Motor neuron (in vitro differentiated cells): ENCODE data around the gene NOTO. TPM values are rescaled to one million over a fixed set of nuclear protein-coding genes. Genes with fewer than 3 reads are reported as not detected.
"Not testable (repeated sequence)": the region's sequence is repeated elsewhere in the genome, so short reads cannot be mapped to it uniquely, and the experiment has no call there.

Source experiments
- ATAC-seq, 8 experiments: fragments of 200-7000 bp; cut with Tn5 transposase; replicated peaks in 6 of 8; 2 replicates each; pipeline ENCODE4 v1.8.0; 2021; ENCODE audit warnings: mild to moderate bottlenecking in 8 of 8, moderate library complexity in 8 of 8
- H3K27ac ChIP-seq, 2 donors: fragments of 250-450 bp; sonication (Bioruptor Pico); 2 replicates each; pipeline ENCODE4 v1.9.0; 2021; ENCODE audit warnings: antibody characterized with exemption in 2 of 2, mild to moderate bottlenecking in 2 of 2, moderate library complexity in 1 of 2
- H3K4me1 ChIP-seq, 2 donors: fragments of 250-450 bp; sonication (Bioruptor Pico); replicated peaks in 1 of 2; 2 replicates each; pipeline ENCODE4 v1.6.1; 2021; ENCODE audit warnings: antibody characterized with exemption in 2 of 2, mild to moderate bottlenecking in 2 of 2, moderate library complexity in 1 of 2
- H3K4me3 ChIP-seq, 5 donors: fragments of 250-450 bp; sonication (Bioruptor Pico); 2 replicates each; pipeline ENCODE4 v1.9.0; 2021; ENCODE audit warnings: antibody characterized with exemption in 5 of 5, mild to moderate bottlenecking in 5 of 5, moderate library complexity in 4 of 5
- WGBS, 10 experiments: fragments of 450-650 bp; shearing (Covaris generic); methylation state at CpG; one replicate each; pipeline ENCODE4 v1.0.0; 2022; 5-methylcytosine and 5-hydroxymethylcytosine counted together
- in situ Hi-C, 9 experiments: fragments of 400-800 bp; cut with MboI; loops; one replicate each; pipeline ENCODE4 v1.15.0; 2021; ENCODE audit warnings: low sequenced_read_pairs in 9 of 9, low pct_unique_long_range_greater_than_20kb in 2 of 9; ENCODE audit not compliant: unreplicated experiment in 9 of 9
- total RNA-seq, 8 experiments: library from RNA; unstranded; fragments of 300-600 nt; gene quantifications; 2 replicates each; pipeline versions ENCODE4 v1.2.3 to v1.2.4, GENCODE V29; 2022

Gene NOTO
- total RNA-seq, 8 experiments from 2014 or later = 0.13 to 0.70 (median 0.16) TPM; not detected in 1

DNA sequence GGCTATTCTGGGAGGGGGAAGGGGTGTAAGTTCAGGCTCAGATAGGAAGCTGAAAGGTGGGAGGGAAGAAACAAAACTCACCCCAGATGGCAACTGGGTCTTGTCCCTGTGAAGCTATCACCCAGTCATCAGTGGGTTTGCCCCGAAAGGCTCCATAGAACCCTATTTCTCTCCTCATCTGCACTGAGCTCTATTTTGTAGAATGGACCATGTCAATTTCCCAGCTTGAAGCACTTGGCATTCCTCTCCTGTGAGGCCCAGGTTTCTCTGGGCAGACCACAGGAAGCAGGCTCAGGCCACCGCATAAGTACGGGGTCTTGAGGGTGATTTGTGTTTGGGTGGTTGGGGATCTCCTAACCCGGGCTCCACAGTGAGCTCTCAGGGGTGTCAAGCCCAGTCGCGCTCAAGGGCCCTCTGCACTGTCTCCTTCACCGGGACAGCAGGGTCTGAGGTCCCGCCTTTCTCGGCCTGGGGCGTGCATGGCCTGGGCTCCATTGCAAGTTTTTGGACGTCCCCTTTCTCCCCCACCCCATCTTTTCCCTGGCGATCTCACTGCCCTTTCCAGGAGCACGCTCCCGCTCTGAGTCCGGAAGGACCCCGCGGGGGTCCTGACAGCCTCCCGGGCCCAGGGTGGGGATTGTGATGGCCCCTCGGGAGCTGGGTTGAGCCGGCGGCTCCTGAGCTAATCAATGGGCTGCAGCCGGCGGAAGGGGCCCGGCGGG lies 27.3 kb upstream of the NOTO start:
- no peak overlapping the region for H3K27ac ChIP-seq
- H3K4me1 ChIP-seq = peaks cover 3% of the 10 kb centered on the region in 2 donors
- 25 to 100% (median 52%) methylated on average over 2 to 10 of the region's 25 CpGs; no CpG with 5 or more reads in 3 of the 10 experiments for WGBS, 10 experiments
- ATAC-seq = no peak
- in situ Hi-C loops = loop anchor here in 7 of 9 experiments (10.0 to 25.0 kb wide), 4 partner anchors 188 to 288 kb away; partner anchors contain the start of genes SPR (in 5 of the 7) and EMX1 (in 1 of the 7)
- peak overlapping the region; percentile 10 to 19 (median 13) for H3K4me3 ChIP-seq

GRCh38 chr2:73175663-73176204 lies 26.6 kb upstream of the NOTO start:
- ATAC-seq = peak; percentile 5 to 21 (median 8)

DNA sequence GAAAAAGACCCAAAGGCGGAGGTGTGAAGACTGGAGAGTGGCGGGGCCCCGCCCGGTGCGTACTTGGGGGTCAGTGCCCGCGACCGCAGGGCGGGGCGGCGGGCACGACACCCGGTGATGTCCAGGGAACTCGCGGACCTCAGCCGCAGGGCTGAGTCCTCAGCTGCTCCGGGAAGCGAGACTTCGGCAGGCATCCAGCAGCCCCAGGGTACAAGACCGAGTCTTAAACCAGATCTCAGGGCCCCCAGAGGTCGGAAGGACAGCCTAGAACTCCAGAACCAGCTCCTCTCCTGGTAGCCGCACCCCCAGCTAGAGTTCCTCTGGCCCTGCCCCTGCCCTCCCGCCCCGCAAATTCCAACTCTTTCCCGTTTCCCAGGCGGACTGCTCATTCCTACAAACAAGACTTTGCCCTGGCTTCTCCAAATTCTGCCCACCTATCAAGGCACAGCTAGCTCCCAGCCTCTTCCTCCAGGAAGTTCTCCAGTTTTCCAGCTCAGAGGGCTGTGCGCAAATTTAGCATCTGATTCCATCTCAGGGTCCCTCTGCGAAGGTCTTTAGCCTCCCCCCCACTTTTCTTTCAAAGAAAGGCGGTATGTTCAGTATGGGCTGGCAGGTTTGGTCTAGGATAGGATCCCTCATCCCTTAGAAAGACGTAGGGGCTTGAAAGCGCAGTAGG lies 26.0 kb upstream of the NOTO start:
- H3K4me1 ChIP-seq = peaks cover 3% of the 10 kb centered on the region in 2 donors
- in situ Hi-C loops = loop anchor here in 4 of 9 experiments (10.0 to 25.0 kb wide), 4 partner anchors 189 to 289 kb away; partner anchors contain the start of genes SPR (in 2 of the 4) and EMX1 (in 1 of the 4)
- 0 to 60% (median 20%) methylated on average over 1 to 6 of the region's 31 CpGs; no CpG with 5 or more reads in 5 of the 10 experiments for WGBS, 10 experiments
- ATAC-seq = peak in 3 of 8 experiments; percentile 0 to 24 (median 3)
- no peak overlapping the region for H3K27ac ChIP-seq
- H3K4me3 ChIP-seq = no peak overlapping the region

More at GRCh38 chr2:73175663-73176204, 26.6 kb upstream of the NOTO start:
- 1 to 6% methylated on average over 8 to 14 of the region's 59 CpGs; no CpG with 5 or more reads in 8 of the 10 experiments for WGBS, 10 experiments
- peak overlapping the region; percentile 10 to 19 (median 13) for H3K4me3 ChIP-seq
- peaks cover 3% of the 10 kb centered on the region in 2 donors for H3K4me1 ChIP-seq
- in situ Hi-C loops = loop anchor here in 4 of 9 experiments (10.0 to 25.0 kb wide), 4 partner anchors 188 to 288 kb away; partner anchors contain the start of genes SPR (in 2 of the 4) and EMX1 (in 1 of the 4)
- no peak overlapping the region for H3K27ac ChIP-seq

- WGBS, 10 experiments = 1 to 36% (median 2%) methylated on average over 4 to 14 of the region's 56 CpGs; no CpG with 5 or more reads in 7 of the 10 experiments
- ATAC-seq = peak; percentile 60 to 95 (median 91)
- Histone ChIP-seq H3K4me3 (peak overlapping the region; percentile 32 to 39 (median 34)), H3K27ac (no peak overlapping the region), H3K4me1 (peaks cover 3% of the 10 kb centered on the region in 2 donors)
- in situ Hi-C loops = loop anchor here in 4 of 9 experiments (10.0 to 25.0 kb wide), 4 partner anchors 190 to 290 kb away; partner anchors contain the start of genes SPR (in 2 of the 4) and EMX1 (in 1 of the 4)
Measured at GRCh38 chr2:73176881-73177644, 25.3 kb upstream of the NOTO start.

- no peak overlapping the region for H3K27ac ChIP-seq
- peak overlapping the region in 3 of 5 donors; percentile 34 to 39 (median 38) for H3K4me3 ChIP-seq
- peak in 5 of 8 experiments; percentile 3 to 10 (median 9) for ATAC-seq
- in situ Hi-C loops = loop anchor here in 4 of 9 experiments (10.0 to 25.0 kb wide), 4 partner anchors 190 to 290 kb away; partner anchors contain the start of genes SPR (in 2 of the 4) and EMX1 (in 1 of the 4)
- 0 to 14% (median 4%) methylated on average over 1 to 10 of the region's 12 CpGs; no CpG with 5 or more reads in 4 of the 10 experiments for WGBS, 10 experiments
- H3K4me1 ChIP-seq = peaks cover 3% of the 10 kb centered on the region in 2 donors
Measured at GRCh38 chr2:73177645-73178255, 24.6 kb upstream of the NOTO start.

GRCh38 chr2:73185965-73186364 lies 16.4 kb upstream of the NOTO start:
- ATAC-seq = no peak
- in situ Hi-C loops = loop anchor here in 4 of 9 experiments (10.0 to 25.0 kb wide), 4 partner anchors 199 to 299 kb away; partner anchors contain the start of genes SPR (in 2 of the 4) and EMX1 (in 1 of the 4)
- Histone ChIP-seq H3K4me3 (no peak overlapping the region), H3K27ac (no peak overlapping the region), H3K4me1 (no peaks in the 10 kb centered on the region)
- 0 to 100% (median 61%) methylated on average over 1 to 2 of the region's 2 CpGs; no CpG with 5 or more reads in 4 of the 10 experiments for WGBS, 10 experiments

- in situ Hi-C loops = loop anchor here in 4 of 9 experiments (10.0 to 25.0 kb wide), 4 partner anchors 200 to 300 kb away; partner anchors contain the start of genes SPR (in 2 of the 4) and EMX1 (in 1 of the 4)
Measured at GRCh38 chr2:73187549-73187948, 14.8 kb upstream of the NOTO start.

GRCh38 chr2:73197579-73197978 lies 4.8 kb upstream of the NOTO start:
- H3K4me3 ChIP-seq = no peak overlapping the region
- in situ Hi-C loops = loop anchor here in 3 of 9 experiments (25.0 kb wide), 3 partner anchors 210 to 310 kb away; partner anchors contain the start of genes SPR (in 2 of the 3) and EMX1 (in 1 of the 3)
- H3K4me1 ChIP-seq = no peaks in the 10 kb centered on the region
- H3K27ac ChIP-seq = no peak overlapping the region
- no peak for ATAC-seq

More at GRCh38 chr2:73187549-73187948, 14.8 kb upstream of the NOTO start:
- 0 to 75% (median 0%) methylated on average over 1 to 2 of the region's 2 CpGs; no CpG with 5 or more reads in 4 of the 10 experiments for WGBS, 10 experiments
- Histone ChIP-seq H3K27ac (no peak overlapping the region), H3K4me1 (no peaks in the 10 kb centered on the region), H3K4me3 (no peak overlapping the region)
- no peak for ATAC-seq

DNA sequence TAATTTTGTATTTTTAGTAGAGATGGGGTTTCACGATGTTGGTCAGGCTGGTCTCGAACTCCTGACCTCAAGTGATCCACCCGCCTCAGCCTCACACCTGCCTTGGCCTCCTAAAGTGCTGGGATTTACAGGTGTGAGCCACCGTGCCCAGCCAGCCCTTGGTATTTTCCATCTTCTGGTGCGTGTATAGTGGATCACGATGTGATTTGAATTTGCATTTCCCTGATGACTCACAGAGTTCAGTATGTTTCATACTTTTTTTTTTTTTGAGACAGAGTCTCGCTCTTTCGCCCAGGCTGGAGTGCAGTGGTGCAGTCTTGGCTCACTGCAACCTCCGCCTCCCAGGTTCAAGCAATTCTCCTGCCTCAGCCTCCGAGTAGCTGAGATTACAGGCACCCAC lies 2.1 kb upstream of the NOTO start:
- H3K4me1 ChIP-seq, H3K4me3 ChIP-seq, H3K27ac ChIP-seq, in situ Hi-C loops: not testable (repeated sequence)
- peak in 3 of 8 experiments; percentile 38 to 90 (median 74) for ATAC-seq
- 23 to 84% (median 70%) methylated on average over 1 to 10 of the region's 10 CpGs; no CpG with 5 or more reads in 4 of the 10 experiments for WGBS, 10 experiments

DNA sequence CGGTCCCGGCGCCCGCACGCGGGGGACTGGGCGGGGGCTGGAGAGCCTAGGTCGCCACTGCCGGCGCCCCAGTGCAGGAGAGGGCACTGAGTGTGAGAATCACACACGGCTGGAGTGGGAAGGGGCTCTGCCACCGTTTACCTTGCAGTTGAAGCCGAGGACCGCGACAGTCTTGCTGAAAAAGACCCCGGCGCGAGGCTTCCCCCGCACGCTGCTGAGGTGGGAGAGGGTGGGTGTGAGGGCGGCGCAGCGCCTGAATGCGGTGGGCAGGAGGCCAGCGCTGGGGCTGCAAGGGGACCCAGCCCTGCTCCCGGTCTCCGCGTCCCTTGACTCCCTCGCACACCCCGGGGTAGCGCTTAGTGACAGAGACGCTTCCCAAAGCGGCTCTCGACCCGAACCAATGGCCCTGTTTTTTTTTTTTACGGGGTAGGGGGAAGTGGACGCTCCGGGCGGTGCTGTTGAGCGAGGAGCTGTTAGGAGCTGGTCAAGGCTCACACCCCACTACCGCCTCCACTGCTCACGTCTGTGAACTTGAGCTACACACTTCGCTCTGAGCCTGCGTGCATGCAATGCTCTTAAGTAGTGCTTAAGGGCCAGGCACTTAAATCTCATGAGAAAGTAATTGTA lies 794 bp downstream of the NOTO start:
- in situ Hi-C loops = no loop called here
- Histone ChIP-seq H3K27ac (no peak overlapping the region), H3K4me3 (no peak overlapping the region), H3K4me1 (no peaks in the 10 kb centered on the region)
- peak in 7 of 8 experiments; percentile 15 to 72 (median 31) for ATAC-seq
- WGBS, 10 experiments = 0 to 20% (median 5%) methylated on average over 2 to 19 of the region's 44 CpGs; no CpG with 5 or more reads in 2 of the 10 experiments

DNA sequence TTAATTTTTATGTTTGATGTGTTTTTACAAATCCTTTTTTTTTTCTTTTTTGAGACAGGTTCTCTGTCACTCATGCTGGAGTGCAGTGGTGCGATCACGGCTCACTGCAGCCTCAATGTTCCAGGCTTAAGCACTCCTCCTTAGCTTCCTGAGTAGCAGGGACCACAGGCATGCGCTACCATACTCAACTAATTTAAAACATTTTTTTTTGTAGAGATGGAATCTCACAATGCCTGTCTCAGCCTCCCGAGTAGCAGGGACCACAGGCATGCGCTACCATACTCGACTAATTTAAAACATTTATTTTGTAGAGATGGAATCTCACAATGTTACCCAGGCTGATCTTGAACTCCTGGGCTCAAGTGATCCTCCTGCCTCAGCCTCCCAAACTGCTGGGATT lies 3.2 kb downstream of the NOTO start:
- Histone ChIP-seq H3K4me3 (no peak overlapping the region), H3K4me1 (no peaks in the 10 kb centered on the region), H3K27ac (no peak overlapping the region)
- no peak for ATAC-seq
- 0 to 100% (median 80%) methylated on average over 2 to 6 of the region's 6 CpGs for WGBS, 10 experiments
- in situ Hi-C loops = no loop called here
